GM19351 (cell line): ENCODE measurements around the gene CSE1L.
"Not testable (repeated sequence)": the region's sequence is repeated elsewhere in the genome, so short reads cannot be mapped to it uniquely, and the experiment has no call there.

Source experiments
- ATAC-seq: cut with Tn5 transposase; IDR thresholded peaks from one replicate; pipeline ENCODE4 v1.9.1; 2021; ENCODE audit warnings: mild to moderate bottlenecking, moderate library complexity; ENCODE audit not compliant: unreplicated experiment

CSE1L gene

GRCh38 chr20:49074521-49074920 is 28.4 kb downstream of the CSE1L start:
- ATAC-seq = no peak

DNA sequence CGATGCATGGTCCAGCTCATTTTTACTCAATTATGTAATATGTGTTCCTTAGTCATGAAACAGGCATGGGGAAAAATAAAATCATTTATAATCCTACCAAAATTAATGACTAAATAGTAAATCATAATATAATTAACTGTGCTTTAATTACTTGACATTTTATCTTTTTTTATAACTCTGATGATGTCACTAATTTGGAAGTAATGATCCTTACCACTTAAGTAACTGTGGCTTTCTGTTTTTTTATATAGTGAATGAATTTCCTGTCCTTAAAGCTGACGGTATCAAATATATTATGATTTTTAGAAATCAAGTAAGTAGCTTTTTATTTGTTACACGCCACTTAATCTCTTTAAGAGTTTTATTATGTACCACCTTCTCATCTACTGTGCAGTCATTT is 32.2 kb downstream of the CSE1L start:
- ATAC-seq = no peak

DNA sequence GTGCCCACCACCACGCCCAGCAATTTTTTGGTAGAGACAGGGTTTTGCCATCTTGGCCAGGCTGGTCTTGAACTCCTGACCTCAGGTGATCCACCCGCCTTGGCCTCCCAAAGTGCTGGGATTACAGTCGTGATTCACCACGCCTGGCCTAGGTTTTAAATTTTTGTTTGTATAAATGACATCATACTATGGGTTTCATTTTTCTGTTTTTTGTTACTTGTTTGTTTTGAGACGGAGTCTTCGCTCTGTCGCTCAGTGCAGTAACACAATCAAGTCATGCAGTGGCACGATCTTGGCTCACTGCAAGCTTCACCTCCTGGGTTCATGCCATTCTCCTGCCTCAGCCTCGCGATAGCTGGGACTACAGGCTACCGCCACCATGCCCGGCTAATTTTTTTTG is 36.2 kb downstream of the CSE1L start:
- ATAC-seq = not testable (repeated sequence)

- no peak for ATAC-seq
These were observed 45.0 kb downstream of the CSE1L start for GRCh38 chr20:49091104-49091503.

DNA sequence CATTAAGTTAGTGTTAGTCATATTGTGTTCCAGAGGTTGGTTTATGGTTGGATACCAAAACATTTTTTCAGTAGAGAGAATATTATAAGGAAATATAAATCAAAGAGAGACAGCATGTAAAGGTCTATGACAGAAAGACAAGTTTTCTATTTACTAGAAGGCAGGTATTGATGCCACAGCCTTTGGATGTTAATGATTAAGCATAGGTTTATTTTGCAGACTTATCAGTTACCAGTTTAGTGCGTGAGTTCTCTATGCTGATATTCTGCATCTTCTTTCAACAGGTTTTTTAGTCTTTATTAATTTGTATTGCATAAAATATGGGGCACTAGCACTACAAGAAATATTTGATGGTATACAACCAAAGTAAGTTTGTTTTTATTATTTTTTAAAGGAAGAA is 45.6 kb downstream of the CSE1L start:
- no peak for ATAC-seq

- no peak for ATAC-seq
These were observed 50.2 kb downstream of the CSE1L start for GRCh38 chr20:49096203-49096730.

- ATAC-seq = no peak
These were observed 51.0 kb downstream of the CSE1L start for GRCh38 chr20:49097159-49097558.

GRCh38 chr20:49098136-49098535 is 52.0 kb downstream of the CSE1L start:
- no peak for ATAC-seq

- no peak for ATAC-seq
These were observed 52.9 kb downstream of the CSE1L start for GRCh38 chr20:49099011-49099410.

GRCh38 chr20:49100292-49100691 is 54.2 kb downstream of the CSE1L start:
- ATAC-seq = not testable (repeated sequence)

DNA sequence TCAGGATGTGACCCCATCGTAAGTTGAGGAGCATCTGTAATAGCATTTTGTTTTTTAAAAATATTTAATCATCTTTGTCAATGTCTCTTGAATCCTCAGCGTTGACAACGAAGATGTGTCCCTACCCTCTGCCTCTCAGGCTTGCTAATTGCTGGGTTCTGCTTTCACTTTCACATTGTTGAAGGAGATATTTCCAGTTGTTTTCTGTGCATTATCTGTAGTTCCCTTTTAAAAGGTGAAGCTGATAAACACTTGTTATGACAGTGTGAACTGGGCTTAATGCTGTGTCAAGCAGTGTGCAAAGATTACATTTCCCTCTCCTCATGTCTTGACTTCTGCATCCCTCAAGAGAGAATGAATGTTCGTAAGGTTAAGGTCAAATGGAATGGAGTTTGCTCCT is 54.9 kb downstream of the CSE1L start:
- ATAC-seq = no peak

GRCh38 chr20:49103019-49103418 is 56.9 kb downstream of the CSE1L start:
- no peak for ATAC-seq

DNA sequence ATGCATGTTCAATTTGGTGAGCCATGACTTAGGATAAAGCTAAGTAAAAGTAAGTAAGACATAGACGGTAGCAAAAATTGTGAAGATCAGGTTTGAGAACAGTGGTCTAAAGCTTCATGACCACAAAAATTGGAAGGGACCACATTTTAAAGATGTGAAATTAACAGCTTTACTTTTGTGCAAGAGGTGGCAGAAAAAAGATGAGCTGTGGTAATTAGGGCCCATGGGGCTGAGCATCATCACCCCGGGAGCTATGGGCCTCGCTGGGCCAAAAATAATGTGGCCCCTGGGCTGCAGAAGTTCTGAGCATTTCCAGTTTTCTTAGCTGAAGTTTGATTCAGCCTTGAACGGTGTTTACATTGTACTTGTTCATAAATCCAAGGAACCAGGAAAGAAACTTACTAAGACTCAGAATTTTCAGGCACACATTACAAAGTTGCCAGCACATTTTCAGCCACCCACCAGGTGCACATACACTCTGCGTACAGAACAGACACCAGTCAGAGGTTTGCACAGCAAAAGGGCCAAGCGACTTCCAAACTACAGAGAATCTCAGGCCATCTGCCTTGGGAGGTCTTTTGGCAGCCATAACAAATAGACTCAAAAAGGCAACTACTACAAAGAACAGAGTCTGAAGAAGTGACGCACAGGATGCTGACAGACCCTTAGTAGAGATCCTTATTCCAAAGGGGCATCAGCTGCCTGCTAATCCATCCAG is 57.7 kb downstream of the CSE1L start:
- no peak for ATAC-seq

DNA sequence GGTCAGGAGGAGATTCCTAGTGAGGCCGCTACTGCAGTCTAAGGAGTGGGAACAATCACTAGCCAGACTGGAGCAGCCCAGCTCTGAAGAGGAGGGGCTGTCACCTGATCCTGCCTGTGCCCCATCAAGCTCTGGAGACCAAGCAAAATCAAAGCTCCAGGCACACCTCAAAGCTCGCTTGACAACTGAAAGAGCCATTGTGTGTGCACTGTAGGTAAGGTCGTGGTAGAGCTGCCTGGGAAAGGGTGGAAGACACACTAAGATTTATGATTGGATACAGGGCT is 58.2 kb downstream of the CSE1L start:
- no peak for ATAC-seq

GRCh38 chr20:49104979-49105547 is 59.0 kb downstream of the CSE1L start:
- not testable (repeated sequence) for ATAC-seq

DNA sequence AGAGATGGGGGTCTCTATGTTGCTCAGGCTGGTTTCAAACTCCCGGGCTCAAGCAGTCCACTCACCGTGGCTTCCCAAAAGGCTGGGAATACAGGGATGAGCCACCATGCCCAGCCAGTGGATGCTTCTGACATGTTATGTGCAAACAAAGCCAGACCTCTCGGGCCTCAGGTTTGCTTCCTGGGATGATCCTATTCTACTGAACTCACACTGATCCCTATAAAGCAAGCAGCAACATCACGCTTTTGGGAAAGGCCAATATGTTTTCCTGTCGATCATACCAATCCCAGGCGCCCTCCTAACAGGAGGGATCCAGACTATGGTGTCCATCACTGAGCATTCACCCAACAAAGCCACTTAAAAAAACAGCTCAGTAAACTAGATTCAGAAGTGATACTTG is 60.2 kb downstream of the CSE1L start:
- no peak for ATAC-seq

DNA sequence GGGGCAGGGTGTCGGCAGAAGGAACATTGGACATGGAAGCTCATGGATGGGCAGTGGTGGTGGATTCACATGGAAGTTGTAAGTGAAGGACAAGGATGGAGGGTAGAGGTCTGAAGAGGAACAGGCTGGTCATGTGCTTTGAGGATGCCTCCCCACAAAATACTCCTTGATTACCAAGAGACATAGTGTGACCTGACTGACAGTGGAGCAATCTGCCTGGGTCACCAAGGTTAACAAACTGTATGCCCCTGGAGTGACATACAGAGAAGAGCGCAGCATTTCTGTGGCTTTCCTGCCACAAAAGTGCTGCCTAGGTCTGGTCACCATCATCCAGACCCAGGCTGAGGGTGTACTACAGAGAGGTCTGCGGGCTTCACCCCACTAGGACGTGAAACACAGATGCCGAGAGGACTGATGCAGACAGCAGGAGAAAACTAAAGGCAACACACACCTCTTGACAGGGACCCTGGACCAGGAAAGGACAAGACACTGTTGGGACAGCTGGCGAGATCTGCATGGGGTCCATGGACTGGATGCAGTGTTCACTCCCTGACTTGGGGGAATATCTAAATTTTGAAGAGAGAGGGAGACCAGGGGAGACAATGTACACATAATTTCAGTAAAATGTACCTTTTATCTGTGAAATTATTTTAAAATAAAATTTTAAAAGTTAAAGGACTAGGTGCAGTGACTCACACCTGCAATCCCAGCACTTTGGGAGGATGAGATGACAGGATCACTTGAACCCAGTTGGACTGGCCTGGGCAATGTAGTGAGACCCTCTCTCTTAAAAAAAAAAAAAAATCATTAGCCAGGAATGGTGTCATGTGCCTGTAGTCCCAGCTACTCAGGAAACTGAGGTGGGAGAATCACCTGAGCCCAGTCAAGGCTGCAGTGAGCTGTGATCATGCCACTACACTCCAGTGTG is 64.9 kb downstream of the CSE1L start:
- ATAC-seq = no peak

- ATAC-seq = no peak
These were observed 66.6 kb downstream of the CSE1L start for GRCh38 chr20:49112596-49113274.

GRCh38 chr20:49115564-49115963 is 69.5 kb downstream of the CSE1L start:
- ATAC-seq = no peak

DNA sequence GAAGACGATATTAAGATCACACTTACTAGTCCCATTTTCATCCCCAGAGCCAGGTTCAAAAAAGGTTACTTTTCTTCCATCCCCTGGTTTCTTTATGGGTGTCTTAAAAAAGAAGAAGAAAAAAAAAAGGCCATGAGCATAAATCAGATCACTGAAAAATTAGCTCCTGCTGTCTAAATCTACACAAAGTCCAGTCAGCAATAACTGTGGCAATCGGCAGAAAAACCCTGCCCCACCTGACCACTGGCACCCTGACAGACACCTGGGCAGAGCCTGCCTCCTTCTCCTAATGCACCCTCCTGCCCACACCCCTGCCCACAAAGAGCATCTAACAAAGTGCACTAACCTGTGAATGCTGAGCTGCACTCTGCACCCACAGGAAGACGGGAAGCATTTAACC is 72.2 kb downstream of the CSE1L start:
- ATAC-seq = no peak

DNA sequence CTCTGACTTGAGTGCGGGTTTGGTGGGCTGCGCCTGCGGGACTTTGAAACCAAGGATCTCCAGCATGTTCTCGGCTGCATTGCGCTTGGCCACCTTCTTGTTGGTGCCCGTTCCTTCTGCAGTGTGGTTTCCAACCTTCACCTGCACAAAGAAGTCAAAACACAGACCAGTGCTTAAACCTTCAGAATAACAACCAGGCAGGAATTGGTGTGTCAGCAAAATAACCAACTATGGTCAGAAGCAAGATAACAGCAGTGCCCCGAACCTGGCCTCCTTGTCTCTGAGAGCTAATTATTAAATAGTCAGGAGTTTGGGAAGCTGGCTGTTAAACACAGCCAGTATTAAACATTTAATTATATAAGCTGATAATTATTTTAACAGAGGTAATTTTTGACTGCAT is 73.9 kb downstream of the CSE1L start:
- ATAC-seq = no peak
